ENCODE data around the gene CRADD.

- TF ChIP-seq CTCF (IDR thresholded peaks at IDR 0.05) (no peak), POLR2A (IDR thresholded peaks at IDR 0.05) (no peak), EP300 (IDR thresholded peaks at IDR 0.05) (no peak)
These were observed 212.5 kb downstream of the CRADD start for GRCh38 chr12:93889516-93890212.
